SK-N-MC (cell line): ENCODE measurements around the gene KAZN.

Experiments used
- EZH2 ChIP-seq: fragments of 200-600 bp; sonication (generic); IDR thresholded peaks from one replicate; pipeline ENCODE4 v1.6.1; 2017; ENCODE audit warnings: antibody characterized with exemption
- POLR2AphosphoS5 ChIP-seq: IDR thresholded peaks from 2 replicates; pipeline ENCODE4 v1.6.1; 2012; ENCODE audit warnings: mild to moderate bottlenecking, low read depth, low read length, borderline replicate concordance

DNA sequence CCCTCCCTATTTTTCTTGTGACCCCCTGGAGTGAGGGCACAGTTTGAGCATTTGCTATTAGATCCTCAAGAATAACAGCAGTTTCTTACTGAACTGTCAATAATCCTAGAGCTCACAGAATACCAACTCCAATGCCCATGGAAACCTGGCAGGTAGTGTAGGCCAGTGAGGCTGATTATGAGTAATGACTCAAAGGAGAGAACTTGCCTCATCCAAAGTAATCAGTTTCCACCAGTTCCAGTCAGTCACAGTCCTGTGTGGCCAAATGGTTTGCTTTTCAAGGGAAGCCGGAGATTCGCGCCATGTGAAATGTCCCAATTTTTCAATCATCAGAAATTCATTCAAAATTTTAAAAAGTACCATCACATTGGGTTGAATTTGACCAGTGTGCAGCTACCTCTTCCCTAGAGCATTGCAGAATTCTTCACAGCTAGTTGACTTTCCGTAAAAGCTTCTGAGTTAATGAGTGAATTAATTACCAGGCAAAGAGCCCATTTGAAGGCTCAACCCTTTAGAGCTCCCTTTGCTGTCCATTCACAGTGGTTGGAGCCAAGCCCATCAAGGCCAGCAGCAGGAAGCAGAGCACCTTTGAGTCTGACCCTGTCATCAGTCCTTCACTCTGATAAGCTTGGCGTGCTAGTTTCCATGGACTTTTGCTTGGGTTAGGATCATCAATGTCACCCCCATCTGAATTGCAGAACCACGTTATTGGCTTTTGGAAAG, 170.3 kb downstream of the KAZN start:
- TF ChIP-seq POLR2AphosphoS5 (no peak), EZH2 (no peak)
